Spleen (tissue), 11 donors: ENCODE results near the gene CREB3. TPM values are rescaled to one million over a fixed set of nuclear protein-coding genes. Genes with fewer than 3 reads are reported as not detected.

ENCODE experiments used
- DNase-seq: peaks from one replicate; pipeline ENCODE4 v3.0.0-alpha.2; 2020
- H3K27ac ChIP-seq, 8 donors: fragments of 200-600 bp; sonication (generic) in 7 of 8; 1 replicate in 4 of 8; 2 replicates in 4 of 8; pipeline versions ENCODE4 v1.5.0 to v1.8.0; 2016 to 2021; ENCODE audit warnings: inconsistent platforms in 4 of 8, mild to moderate bottlenecking in 4 of 8, moderate library complexity in 1 of 8
- H3K27me3 ChIP-seq, 7 donors: fragments of 200-600 bp; sonication (generic) in 6 of 7; replicated peaks in 1 of 7; 1 replicate in 4 of 7; 2 replicates in 3 of 7; pipeline versions ENCODE4 v1.5.0 to v1.8.0; 2016 to 2021; ENCODE audit warnings: inconsistent platforms in 3 of 7, mild to moderate bottlenecking in 1 of 7
- H3K36me3 ChIP-seq, 6 donors: fragments of 200-600 bp; sonication (generic) in 5 of 6; 1 replicate in 4 of 6; 2 replicates in 2 of 6; pipeline versions ENCODE4 v1.5.0 to v1.8.0; 2016 to 2021; ENCODE audit warnings: inconsistent platforms in 2 of 6
- H3K4me1 ChIP-seq, 6 donors: fragments of 200-600 bp; sonication (generic) in 5 of 6; 1 replicate in 3 of 6; 2 replicates in 3 of 6; pipeline versions ENCODE4 v1.5.0 to v1.8.0; 2016 to 2021; ENCODE audit warnings: inconsistent platforms in 3 of 6
- H3K4me3 ChIP-seq, 8 donors: fragments of 200-600 bp; sonication (generic) in 7 of 8; 1 replicate in 4 of 8; 2 replicates in 4 of 8; pipeline versions ENCODE4 v1.5.0 to v1.8.0; 2016 to 2021; ENCODE audit warnings: inconsistent platforms in 4 of 8, mild to moderate bottlenecking in 4 of 8, moderate library complexity in 2 of 8
- H3K9me3 ChIP-seq, 8 donors: fragments of 200-600 bp; sonication (generic) in 7 of 8; 1 replicate in 4 of 8; 2 replicates in 4 of 8; pipeline versions ENCODE4 v1.5.0 to v1.8.0; 2016 to 2021; ENCODE audit warnings: inconsistent platforms in 4 of 8
- POLR2A ChIP-seq, 3 donors: fragments of 450-650 bp; IDR thresholded peaks; one replicate each; pipeline ENCODE4 v1.5.1; 2017; ENCODE audit warnings: antibody characterized with exemption in 3 of 3, mild to moderate bottlenecking in 1 of 3
- POLR2AphosphoS5 ChIP-seq, 3 donors: sonication (generic); formaldehyde crosslinking; IDR thresholded peaks; one replicate each; pipeline ENCODE4 v1.5.1; 2017; ENCODE audit warnings: antibody characterized with exemption in 3 of 3
- WGBS, 5 donors: extraction: QIAGEN DNeasy Blood & Tissue Kit in 3 of 5; methylation state at CpG; one replicate each; pipeline versions ENCODE4 v1.1.5 to v1.1.7; 2013 to 2018; 5-methylcytosine and 5-hydroxymethylcytosine counted together
- intact Hi-C: fragments of 100-400 bp; cut with DNase I; formaldehyde crosslinking; loops from one replicate; pipeline ENCODE4 v1.15.0; 2023; ENCODE audit warnings: low total_unique reads
- polyA plus RNA-seq, 3 donors: library from polyadenylated mRNA; stranded (reverse); fragments of 200-250 nt; gene quantifications; one replicate each; pipeline ENCODE4 v1.2.1, GENCODE V29; 2013
- total RNA-seq, 7 donors: library from RNA; depleted of rRNA in 3 of 7; stranded (reverse); fragments of >200 nt in 3 of 7; fragmentation: NEBNext Ultra II Directional in 4 of 7; extraction: Animal tissue kit (Norgen Biotek cat#: 25700) in 4 of 7; gene quantifications; one replicate each; pipeline versions ENCODE4 v1.1.0 to v1.2.1, GENCODE V29; 2016 to 2021
- TF ChIP-seq, protein P1 (sequence below), 11 experiments: fragments of 200-600 bp in 7 of 11; fragments of 450-650 bp in 4 of 11; sonication (generic) in 4 of 11; IDR thresholded peaks in 8 of 11; conservative IDR thresholded peaks in 3 of 11; 1 replicate in 7 of 11; 2 replicates in 4 of 11; pipeline versions ENCODE4 v1.4.0 to v1.8.0; 2016 to 2021; ENCODE audit warnings: antibody characterized with exemption in 11 of 11, inconsistent platforms in 4 of 11, mild to moderate bottlenecking in 1 of 11
- donor health status: healthy with polysubstance abuse.
- donor health status: DM: no; HTN: no; CAD: no; lungs with moderate emphysema.
- donor health status: DM: no; HTN: no; CAD: no.
- donor health status: Bipolar disorder and iron deficiency.
- donor health status: healthy.
- donor health status: DM: no; HTN: no; CAD: no.
- donor health status: DM: yes; HTN: yes; CAD: no.

CREB3 gene
- total and polyA plus RNA-seq, 10 donors: 14.7 to 35.9 (median 25.7) TPM

DNA sequence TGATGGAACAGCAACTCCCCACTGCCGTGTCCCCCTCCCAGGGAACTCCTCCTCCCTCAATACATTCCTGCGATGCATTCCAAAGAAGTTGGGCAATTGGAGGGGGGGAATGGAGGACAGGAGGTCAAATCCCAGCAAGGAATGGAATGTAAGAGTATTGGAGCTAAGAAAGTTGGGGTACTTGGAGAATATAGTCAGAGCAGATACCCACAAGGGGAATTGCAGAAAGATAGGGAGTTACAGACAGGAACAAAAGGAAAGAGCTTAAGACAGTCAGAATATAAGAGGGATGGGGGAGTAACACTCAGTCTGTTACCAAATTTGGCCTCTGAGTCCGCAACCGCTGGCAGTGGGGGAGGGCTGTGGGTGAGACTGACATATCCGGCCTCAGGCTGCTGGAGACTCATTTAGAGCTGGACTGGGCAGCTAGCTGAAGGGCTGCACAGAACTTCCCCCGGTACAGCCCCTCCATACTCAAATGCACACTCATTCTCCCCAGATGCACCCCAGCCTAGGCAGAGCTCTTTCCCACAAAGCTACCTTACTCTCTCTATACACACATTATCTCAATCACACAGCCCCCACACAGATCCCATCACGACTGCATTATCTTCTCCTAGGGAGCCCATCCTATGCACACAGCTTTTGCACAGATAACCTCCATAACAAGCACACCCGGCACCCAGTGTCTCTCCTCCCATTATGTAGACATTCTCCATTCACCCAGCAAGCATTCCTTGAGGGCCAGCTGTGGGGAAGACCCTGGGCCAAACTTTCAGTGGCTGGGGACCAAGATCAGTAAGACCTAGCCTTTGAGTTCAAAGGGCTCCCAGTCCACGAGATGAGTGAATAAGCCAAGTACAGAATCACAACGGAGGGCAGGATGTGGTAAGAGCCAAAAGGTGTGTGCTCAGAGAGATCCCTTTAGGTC is 4.2 kb upstream of the CREB3 start:
- TF ChIP-seq, protein P1, sequence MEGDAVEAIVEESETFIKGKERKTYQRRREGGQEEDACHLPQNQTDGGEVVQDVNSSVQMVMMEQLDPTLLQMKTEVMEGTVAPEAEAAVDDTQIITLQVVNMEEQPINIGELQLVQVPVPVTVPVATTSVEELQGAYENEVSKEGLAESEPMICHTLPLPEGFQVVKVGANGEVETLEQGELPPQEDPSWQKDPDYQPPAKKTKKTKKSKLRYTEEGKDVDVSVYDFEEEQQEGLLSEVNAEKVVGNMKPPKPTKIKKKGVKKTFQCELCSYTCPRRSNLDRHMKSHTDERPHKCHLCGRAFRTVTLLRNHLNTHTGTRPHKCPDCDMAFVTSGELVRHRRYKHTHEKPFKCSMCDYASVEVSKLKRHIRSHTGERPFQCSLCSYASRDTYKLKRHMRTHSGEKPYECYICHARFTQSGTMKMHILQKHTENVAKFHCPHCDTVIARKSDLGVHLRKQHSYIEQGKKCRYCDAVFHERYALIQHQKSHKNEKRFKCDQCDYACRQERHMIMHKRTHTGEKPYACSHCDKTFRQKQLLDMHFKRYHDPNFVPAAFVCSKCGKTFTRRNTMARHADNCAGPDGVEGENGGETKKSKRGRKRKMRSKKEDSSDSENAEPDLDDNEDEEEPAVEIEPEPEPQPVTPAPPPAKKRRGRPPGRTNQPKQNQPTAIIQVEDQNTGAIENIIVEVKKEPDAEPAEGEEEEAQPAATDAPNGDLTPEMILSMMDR (IDR thresholded peaks at IDR 0.05 in 8 of 11, conservative IDR thresholded peaks at IDR 0.05 in 3 of 11): no peak
- TF ChIP-seq POLR2AphosphoS5 (IDR thresholded peaks at IDR 0.05): peak in 2 of 3 donors; percentile 76 to 81
- TF ChIP-seq POLR2A (IDR thresholded peaks at IDR 0.05): peak in 1 of 3 donors; percentile 41
- WGBS, 5 donors: 2 to 5% (median 3%) methylated on average over 10 of the region's 10 CpGs
- Histone ChIP-seq H3K27me3 (no peaks in the 10 kb centered on the region), H3K4me3 (peak overlapping the region; percentile 5 to 90 (median 68)), H3K9me3 (no peaks in the 10 kb centered on the region), H3K36me3 (peaks cover 0 to 50% (median 31%) of the 10 kb centered on the region in 6 donors), H3K27ac (peak overlapping the region; percentile 49 to 100 (median 98)), H3K4me1 (peaks cover 54 to 78% (median 70%) of the 10 kb centered on the region in 6 donors)
- intact Hi-C loops: no loop called here
- peak; percentile 91 for DNase-seq

DNA sequence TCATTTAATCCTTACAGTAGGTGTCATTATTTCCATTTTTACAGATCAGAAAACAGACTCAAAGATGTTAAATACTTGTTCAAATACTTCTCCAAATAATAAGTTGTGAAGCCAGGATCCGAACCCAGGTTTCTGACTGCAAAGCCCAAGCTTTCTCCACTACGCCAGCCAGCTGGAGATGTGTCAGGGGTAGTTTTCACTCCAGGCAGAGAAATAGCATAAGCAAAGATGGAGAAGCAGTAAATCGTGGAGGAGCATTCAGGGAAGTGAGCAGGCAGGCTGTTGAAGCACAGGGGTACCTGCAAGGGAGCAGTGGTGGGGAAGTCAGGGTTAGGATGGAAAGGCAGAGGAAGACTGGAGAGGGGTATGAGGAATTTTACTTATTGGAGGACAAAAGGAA is 3.4 kb upstream of the CREB3 start:
- intact Hi-C loops: no loop called here
- TF ChIP-seq, protein P1 (IDR thresholded peaks at IDR 0.05 in 8 of 11, conservative IDR thresholded peaks at IDR 0.05 in 3 of 11): no peak
- no peak for TF ChIP-seq POLR2AphosphoS5 (IDR thresholded peaks at IDR 0.05)
- TF ChIP-seq POLR2A (IDR thresholded peaks at IDR 0.05): no peak
- peaks cover 58 to 86% (median 76%) of the 10 kb centered on the region in 6 donors for H3K4me1 ChIP-seq
- no peak for DNase-seq
- H3K27ac ChIP-seq: peak overlapping the region; percentile 28 to 100 (median 98)
- H3K36me3 ChIP-seq: peaks cover 0 to 44% (median 23%) of the 10 kb centered on the region in 6 donors
- WGBS, 5 donors: 31 to 53% (median 48%) methylated on average over 3 of the region's 3 CpGs
- H3K27me3 ChIP-seq: no peaks in the 10 kb centered on the region
- no peaks in the 10 kb centered on the region for H3K9me3 ChIP-seq
- peak overlapping the region in 7 of 8 donors; percentile 23 to 90 (median 71) for H3K4me3 ChIP-seq

DNA sequence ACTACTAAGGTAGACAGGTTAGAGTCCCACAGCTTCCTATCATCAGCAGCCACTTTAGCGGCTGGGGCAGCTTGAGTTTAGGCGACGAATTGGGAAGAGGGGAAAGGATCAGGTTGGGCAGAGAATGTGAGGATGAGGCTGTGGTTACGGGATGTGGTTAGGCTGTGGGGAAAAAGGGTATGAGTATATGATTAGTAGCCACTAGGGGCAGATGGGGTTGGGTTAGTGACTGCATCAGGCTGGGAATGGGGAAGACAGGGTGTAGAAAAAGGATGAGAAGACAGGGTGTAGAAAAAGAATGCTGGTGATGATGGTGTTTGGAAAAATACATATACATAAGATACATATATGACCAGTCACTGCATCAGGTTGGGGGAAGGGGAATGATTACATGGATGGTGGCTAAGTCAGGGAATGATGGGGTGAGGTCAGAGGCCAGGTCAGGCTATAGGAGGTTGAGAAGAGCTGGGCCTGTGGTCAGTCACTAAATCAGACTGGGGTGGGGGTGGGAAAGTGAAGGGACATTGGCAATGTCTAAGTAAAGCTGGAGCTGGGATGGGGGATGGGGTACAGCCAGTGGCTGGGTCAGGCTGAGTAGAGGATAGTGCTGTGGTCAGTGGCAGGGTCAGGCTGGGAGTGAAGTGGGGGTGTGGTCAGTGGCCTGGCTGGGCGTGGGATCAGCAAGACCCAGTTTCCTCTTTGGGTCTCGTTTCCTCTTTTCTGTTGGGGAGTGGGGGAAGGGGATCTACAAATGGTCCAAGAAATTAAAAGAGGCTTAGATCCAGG is 2.6 kb upstream of the CREB3 start:
- TF ChIP-seq, protein P1 (IDR thresholded peaks at IDR 0.05 in 8 of 11, conservative IDR thresholded peaks at IDR 0.05 in 3 of 11): peak in 10 of 11 experiments; percentile 18 to 80 (median 55)
- peak; percentile 42 to 65 (median 61) for TF ChIP-seq POLR2AphosphoS5 (IDR thresholded peaks at IDR 0.05)
- no peak for TF ChIP-seq POLR2A (IDR thresholded peaks at IDR 0.05)
- peaks cover 0 to 44% (median 17%) of the 10 kb centered on the region in 6 donors for H3K36me3 ChIP-seq
- no peaks in the 10 kb centered on the region for H3K27me3 ChIP-seq
- intact Hi-C loops: loop anchor here (5.0 to 10.0 kb wide), 2 partner anchors 73 to 125 kb away; partner anchors contain the start of genes CCDC107, RMRP and TESK1
- peaks cover 58 to 92% (median 79%) of the 10 kb centered on the region in 6 donors for H3K4me1 ChIP-seq
- peak overlapping the region in 7 of 8 donors; percentile 97 to 100 (median 98) for H3K27ac ChIP-seq
- peak overlapping the region; percentile 14 to 90 (median 73) for H3K4me3 ChIP-seq
- WGBS, 5 donors: 2 to 12% (median 7%) methylated on average over 6 of the region's 6 CpGs
- H3K9me3 ChIP-seq: no peaks in the 10 kb centered on the region
- peak; percentile 92 for DNase-seq
